ENCODE measurements around the gene SLC2A10. TPM values are rescaled to one million over a fixed set of nuclear protein-coding genes. Genes with fewer than 3 reads are reported as not detected.

SLC2A10 gene
- total RNA-seq, 4 donors from 2014 or later = 3.9 to 14.9 (median 10.0) TPM

GRCh38 chr20:46757135-46757534, 47.7 kb downstream of the SLC2A10 start:
- 86% methylated on average over 9 of the region's 9 CpGs for WGBS, 2 donors
- no peak for DNase-seq (ENCODE audit: low spot score in 2 of 2)
- intact Hi-C loops (cut with DNase I; ENCODE audit: low total_unique reads) = loop anchor here (10.0 kb wide), 2 partner anchors 488 to 628 kb away; no protein-coding TSS in a partner anchor
- H3K4me3 ChIP-seq (ENCODE audit: low read depth, poor library complexity, severe bottlenecking) = no peak overlapping the region
- TF ChIP-seq POLR2A (IDR thresholded peaks at IDR 0.05) (no peak), CTCF (IDR thresholded peaks at IDR 0.05) (no peak)

- peak in 1 of 3 donors; percentile 74 for TF ChIP-seq CTCF (IDR thresholded peaks at IDR 0.05)
- TF ChIP-seq POLR2A (IDR thresholded peaks at IDR 0.05) = no peak
- WGBS, 2 donors = 43 to 48% methylated on average over 17 of the region's 17 CpGs
- peak; percentile 30 to 90 for DNase-seq (ENCODE audit: low spot score in 2 of 2)
- intact Hi-C loops (cut with DNase I; ENCODE audit: low total_unique reads) = loop anchor here (10.0 kb wide), 2 partner anchors 487 to 627 kb away; no protein-coding TSS in a partner anchor
- no peak overlapping the region for H3K4me3 ChIP-seq (ENCODE audit: low read depth, poor library complexity, severe bottlenecking)
These were observed 48.6 kb downstream of the SLC2A10 start for GRCh38 chr20:46757754-46758678.

- TF ChIP-seq POLR2A (IDR thresholded peaks at IDR 0.05) = no peak
- TF ChIP-seq CTCF (IDR thresholded peaks at IDR 0.05) = no peak
- intact Hi-C loops (cut with DNase I; ENCODE audit: low total_unique reads) = loop anchor here (10.0 kb wide), 2 partner anchors 486 to 626 kb away; no protein-coding TSS in a partner anchor
These were observed 49.6 kb downstream of the SLC2A10 start for GRCh38 chr20:46758929-46759669.

GRCh38 chr20:46761566-46761965, 52.1 kb downstream of the SLC2A10 start:
- TF ChIP-seq CTCF (IDR thresholded peaks at IDR 0.05) (no peak), POLR2A (IDR thresholded peaks at IDR 0.05) (no peak)
- intact Hi-C loops (cut with DNase I; ENCODE audit: low total_unique reads) = loop anchor here (10.0 kb wide), 1 partner anchor 383 kb away; no protein-coding TSS in a partner anchor
- no peak for DNase-seq (ENCODE audit: low spot score in 2 of 2)
- WGBS, 2 donors = 91 to 92% methylated on average over 9 of the region's 9 CpGs
- no peak overlapping the region for H3K4me3 ChIP-seq (ENCODE audit: low read depth, poor library complexity, severe bottlenecking)

More at GRCh38 chr20:46758929-46759669, 49.6 kb downstream of the SLC2A10 start:
- 84 to 86% methylated on average over 6 of the region's 6 CpGs for WGBS, 2 donors
- H3K4me3 ChIP-seq (ENCODE audit: low read depth, poor library complexity, severe bottlenecking) = no peak overlapping the region
- DNase-seq (ENCODE audit: low spot score in 2 of 2) = no peak

GRCh38 chr20:46764068-46764467, 54.6 kb downstream of the SLC2A10 start:
- H3K4me3 ChIP-seq (ENCODE audit: low read depth, poor library complexity, severe bottlenecking) = no peak overlapping the region
- intact Hi-C loops (cut with DNase I; ENCODE audit: low total_unique reads) = loop anchor here (10.0 kb wide), 1 partner anchor 381 kb away; no protein-coding TSS in a partner anchor
- DNase-seq (ENCODE audit: low spot score in 2 of 2) = no peak
- TF ChIP-seq POLR2A (IDR thresholded peaks at IDR 0.05) (no peak), CTCF (IDR thresholded peaks at IDR 0.05) (no peak)
- WGBS, 2 donors = 95% methylated on average over 4 of the region's 4 CpGs

Measured in lower leg skin (tissue), 4 donors.